ENCODE measurements around the gene FBXO9.

The FBXO9 gene

GRCh38 chr6:53065266-53066076, at the start of gene FBXO9:
Gene FBXO9, plus strand, starts transcription at chr6:53065404. Its CDS starts 386 bp downstream, at chr6:53065790.
- peak; percentile 72 for DNase-seq

- DNase-seq = no peak
Observed at GRCh38 chr6:53015486-53015885, 49.7 kb upstream of the FBXO9 start.

GRCh38 chr6:53018446-53018845, 46.8 kb upstream of the FBXO9 start:
- DNase-seq = no peak

- DNase-seq = no peak
Observed at GRCh38 chr6:53020005-53020744, 45.0 kb upstream of the FBXO9 start.

- no peak for DNase-seq
Observed at GRCh38 chr6:53023323-53023722, 41.9 kb upstream of the FBXO9 start.

- no peak for DNase-seq
Observed at GRCh38 chr6:53026526-53026925, 38.7 kb upstream of the FBXO9 start.

GRCh38 chr6:53027131-53027718, 38.0 kb upstream of the FBXO9 start:
- no peak for DNase-seq

- DNase-seq = no peak
Observed at GRCh38 chr6:53028467-53028866, 36.7 kb upstream of the FBXO9 start.

- no peak for DNase-seq
Observed at GRCh38 chr6:53029257-53029656, 35.9 kb upstream of the FBXO9 start.

- DNase-seq = no peak
Observed at GRCh38 chr6:53029761-53030160, 35.4 kb upstream of the FBXO9 start.

- no peak for DNase-seq
Observed at GRCh38 chr6:53031281-53031680, 33.9 kb upstream of the FBXO9 start.

GRCh38 chr6:53032849-53033248, 32.4 kb upstream of the FBXO9 start:
- DNase-seq = no peak

GRCh38 chr6:53033764-53034163, 31.4 kb upstream of the FBXO9 start:
- no peak for DNase-seq

- no peak for DNase-seq
Observed at GRCh38 chr6:53035549-53036213, 29.5 kb upstream of the FBXO9 start.

- DNase-seq = no peak
Observed at GRCh38 chr6:53038141-53038540, 27.1 kb upstream of the FBXO9 start.

- no peak for DNase-seq
Observed at GRCh38 chr6:53038596-53038995, 26.6 kb upstream of the FBXO9 start.

- no peak for DNase-seq
Observed at GRCh38 chr6:53041356-53041755, 23.8 kb upstream of the FBXO9 start.

GRCh38 chr6:53042112-53042511, 23.1 kb upstream of the FBXO9 start:
- DNase-seq = no peak

GRCh38 chr6:53043581-53043980, 21.6 kb upstream of the FBXO9 start:
- DNase-seq = no peak

GRCh38 chr6:53044071-53044470, 21.1 kb upstream of the FBXO9 start:
- no peak for DNase-seq

GRCh38 chr6:53044572-53044971, 20.6 kb upstream of the FBXO9 start:
- no peak for DNase-seq

- no peak for DNase-seq
Observed at GRCh38 chr6:53045891-53046673, 19.1 kb upstream of the FBXO9 start.
